Fibroblast of skin of left biceps (primary cell): ENCODE measurements around the gene KIF16B.

Experiments used
- DNase-seq, 2 experiments: peaks; one replicate each; pipeline ENCODE4 v3.0.0-alpha.2; 2013; ENCODE audit warnings: low read depth in 2 of 2

The KIF16B gene

GRCh38 chr20:16352751-16353416, 220.4 kb downstream of the KIF16B start:
- DNase-seq = no peak

DNA sequence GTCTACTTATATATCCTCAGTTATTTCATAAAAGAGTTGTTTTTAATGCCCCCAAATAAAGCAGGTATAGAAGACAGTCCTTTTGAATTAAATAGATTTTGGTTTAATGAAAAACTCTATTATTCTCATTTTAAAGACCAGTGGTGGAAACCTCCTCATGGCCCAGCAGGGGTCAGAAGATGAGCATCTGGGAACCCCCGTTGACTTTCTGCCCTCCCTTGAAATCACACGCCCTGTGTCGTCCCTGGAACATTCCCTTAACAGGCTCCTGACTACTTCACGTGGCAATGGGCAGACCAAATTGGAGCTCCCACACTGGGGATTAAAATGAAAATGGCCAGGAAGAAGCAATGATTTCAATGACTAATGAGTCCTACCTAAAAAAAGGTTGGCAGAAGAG, 220.9 kb downstream of the KIF16B start:
- no peak for DNase-seq

GRCh38 chr20:16351415-16351814, 221.8 kb downstream of the KIF16B start:
- no peak for DNase-seq

DNA sequence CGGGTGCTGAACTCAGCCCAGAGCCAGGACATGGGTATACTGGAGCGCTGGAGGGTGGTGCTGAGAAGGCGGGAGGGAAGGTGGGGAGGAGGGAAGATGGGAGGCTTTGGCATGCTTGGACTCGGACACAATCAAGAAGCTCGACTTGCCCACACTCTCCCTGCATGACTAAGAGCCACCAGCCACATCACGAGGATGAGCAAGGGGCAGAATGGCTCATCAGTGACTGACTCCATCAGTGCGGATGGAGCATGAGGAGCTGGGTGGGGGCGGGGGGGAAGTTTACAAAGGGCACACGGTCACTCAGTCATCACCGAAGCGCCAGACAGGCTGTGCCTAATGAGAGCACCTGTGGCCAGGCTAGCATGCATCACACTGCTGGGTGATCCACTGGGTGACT, 222.8 kb downstream of the KIF16B start:
- DNase-seq = no peak

DNA sequence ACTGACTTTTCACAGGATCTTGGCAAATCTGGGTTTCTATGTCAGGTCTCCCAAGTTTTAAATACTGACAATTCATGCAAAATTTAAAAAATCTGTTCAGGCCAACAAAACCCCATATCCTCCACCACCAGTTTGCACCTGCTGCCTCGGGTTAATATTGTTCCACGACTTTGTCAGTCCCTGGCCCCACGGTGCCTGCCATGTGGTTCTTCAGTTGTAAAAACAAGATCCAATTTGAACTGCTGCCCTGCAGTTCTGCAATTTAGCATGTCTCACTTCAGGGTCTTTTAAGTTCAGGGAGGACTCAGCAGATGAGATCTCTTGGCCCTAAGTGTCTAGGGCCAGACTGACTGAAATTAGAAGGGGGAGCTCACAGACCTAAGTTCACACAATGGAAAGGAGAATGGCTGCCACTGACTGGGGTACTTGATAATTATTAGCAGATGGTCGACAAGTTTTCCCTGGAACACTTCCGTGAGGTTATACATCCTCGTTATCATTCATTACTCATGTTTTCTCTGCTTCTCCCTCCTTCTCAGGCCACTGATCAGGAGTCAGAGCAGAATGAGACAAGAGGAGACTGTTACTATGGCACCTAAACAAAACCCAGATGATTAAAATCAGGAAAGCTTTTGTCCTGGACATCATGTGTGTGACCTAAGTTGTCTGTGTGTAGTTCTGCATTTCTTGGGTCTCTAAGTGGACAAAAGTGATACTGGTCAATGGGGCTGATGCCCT, 223.6 kb downstream of the KIF16B start:
- DNase-seq = peak; percentile 21 to 25

- no peak for DNase-seq
Observed at GRCh38 chr20:16346956-16347355, 226.3 kb downstream of the KIF16B start.

- no peak for DNase-seq
Observed at GRCh38 chr20:16337707-16338106, 235.5 kb downstream of the KIF16B start.

GRCh38 chr20:16327606-16328005, 245.6 kb downstream of the KIF16B start:
- no peak for DNase-seq

DNA sequence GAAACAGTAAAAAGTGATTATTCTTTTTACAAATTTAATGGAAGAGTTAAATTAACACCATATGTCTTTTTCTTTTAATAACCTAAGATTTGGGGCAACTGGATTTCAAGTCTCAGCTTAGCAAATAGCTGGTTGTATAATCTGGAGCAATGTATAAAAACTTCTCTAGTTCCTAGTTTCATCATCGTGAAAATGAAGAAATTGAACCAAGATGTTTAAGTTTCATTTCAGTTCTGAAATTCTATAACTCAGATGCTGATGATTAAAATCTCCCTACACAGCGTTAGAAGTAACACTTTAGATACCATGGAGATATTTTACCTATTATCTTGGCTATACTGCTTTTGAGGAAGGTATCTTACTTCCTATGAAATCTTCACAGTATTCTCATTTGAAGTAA, 252.0 kb downstream of the KIF16B start:
- DNase-seq = no peak

GRCh38 chr20:16317445-16318362, 255.5 kb downstream of the KIF16B start:
- no peak for DNase-seq

DNA sequence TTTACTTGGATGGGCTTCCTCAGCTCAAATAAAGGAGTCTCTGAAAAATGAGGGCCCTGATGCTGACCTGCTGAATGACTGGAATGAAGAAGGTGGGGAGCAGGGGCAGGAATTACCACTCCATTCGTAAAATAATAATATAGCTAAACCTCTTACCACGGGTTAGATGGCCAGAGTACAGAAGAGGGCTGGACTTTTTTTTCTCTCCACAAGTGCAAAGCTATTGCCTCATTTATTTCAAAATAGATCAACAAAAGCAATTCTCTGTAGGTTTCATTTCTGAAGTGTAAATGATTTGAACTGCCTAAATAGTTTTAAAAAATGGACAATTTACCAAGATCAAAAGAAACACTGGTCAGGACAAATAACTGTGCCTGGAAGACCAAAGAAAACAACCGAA, 256.7 kb downstream of the KIF16B start:
- no peak for DNase-seq

DNA sequence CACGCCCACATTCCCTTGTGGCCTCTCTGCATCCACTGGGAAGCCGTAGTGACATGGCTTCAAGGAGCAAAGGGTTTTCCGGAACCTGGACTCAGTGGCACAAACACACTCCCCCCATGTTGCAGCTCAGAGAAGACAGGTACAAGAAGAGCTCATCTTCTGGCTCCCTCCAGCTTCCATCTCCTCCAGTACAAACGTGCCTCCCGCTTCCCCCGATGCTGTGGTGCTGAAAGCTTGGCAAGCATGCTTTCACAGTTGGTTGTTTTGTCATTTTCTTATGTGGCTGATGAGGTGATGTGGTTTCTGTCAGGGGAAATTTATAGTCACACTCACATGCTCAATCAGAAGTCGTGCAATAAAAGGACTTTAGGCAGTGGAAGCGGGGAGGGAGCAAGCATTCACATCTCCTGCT, 258.5 kb downstream of the KIF16B start:
- no peak for DNase-seq

- DNase-seq = no peak
Observed at GRCh38 chr20:16314320-16314719, 258.9 kb downstream of the KIF16B start.

GRCh38 chr20:16313917-16314316, 259.3 kb downstream of the KIF16B start:
- no peak for DNase-seq

DNA sequence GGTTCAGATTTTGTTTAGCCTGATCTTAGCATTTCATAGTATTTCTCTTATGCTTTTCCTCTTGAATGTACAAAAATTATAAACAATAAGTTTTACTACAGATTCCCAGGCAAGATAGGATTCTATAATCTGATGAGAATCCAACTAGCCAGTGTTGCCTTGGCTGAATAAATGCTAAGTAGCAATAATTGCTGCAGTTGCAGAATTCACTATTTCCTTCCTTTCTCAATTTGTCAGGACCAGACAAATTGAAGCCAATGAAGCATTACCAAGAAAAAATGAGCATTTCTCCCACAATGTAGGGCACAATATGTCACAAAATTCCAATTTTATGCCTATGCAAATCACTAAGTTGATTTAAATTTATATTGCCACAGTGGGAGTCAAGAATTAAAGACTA, 260.2 kb downstream of the KIF16B start:
- DNase-seq = no peak

- peak; percentile 2 to 6 for DNase-seq
Observed at GRCh38 chr20:16311756-16312155, 261.5 kb downstream of the KIF16B start.

DNA sequence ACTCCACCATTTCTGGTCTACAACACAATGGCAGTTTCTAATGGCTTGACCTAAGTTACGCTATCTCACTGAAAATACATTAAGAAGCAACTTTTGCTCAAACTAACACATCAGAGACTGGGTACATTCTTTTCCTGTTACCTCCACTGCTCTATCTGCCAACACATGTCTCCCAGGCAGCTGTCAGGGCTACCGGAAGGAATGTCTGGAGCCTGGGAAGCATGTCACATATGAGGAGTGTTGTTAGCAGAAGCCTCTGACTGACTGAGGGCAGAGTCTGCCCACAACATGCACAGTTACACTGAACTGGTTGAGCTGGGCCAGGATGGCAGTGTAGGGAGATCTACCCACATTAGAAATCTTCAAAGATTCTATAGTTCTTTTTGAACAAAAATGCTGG, 264.5 kb downstream of the KIF16B start:
- no peak for DNase-seq

GRCh38 chr20:16302818-16303217, 270.4 kb downstream of the KIF16B start:
- DNase-seq = no peak

DNA sequence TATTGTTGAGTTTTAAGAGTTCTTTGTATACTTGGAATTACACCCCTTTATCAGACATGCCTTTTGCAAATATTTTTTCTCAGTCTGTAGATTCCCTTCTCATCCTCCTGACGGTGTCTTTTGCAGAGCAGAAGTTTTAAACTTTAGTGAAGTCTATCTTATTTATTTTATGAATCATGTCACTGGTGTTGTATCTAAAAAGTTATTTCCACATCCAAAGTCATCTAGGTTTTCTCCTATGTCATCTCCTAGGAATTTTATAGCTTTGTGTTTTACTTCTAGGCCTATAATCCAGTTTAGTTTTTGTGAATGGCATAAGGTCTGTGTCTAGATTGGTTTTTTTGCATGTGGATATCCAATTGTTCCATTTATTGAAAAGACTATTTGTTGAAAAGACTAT, 271.3 kb downstream of the KIF16B start:
- no peak for DNase-seq

DNA sequence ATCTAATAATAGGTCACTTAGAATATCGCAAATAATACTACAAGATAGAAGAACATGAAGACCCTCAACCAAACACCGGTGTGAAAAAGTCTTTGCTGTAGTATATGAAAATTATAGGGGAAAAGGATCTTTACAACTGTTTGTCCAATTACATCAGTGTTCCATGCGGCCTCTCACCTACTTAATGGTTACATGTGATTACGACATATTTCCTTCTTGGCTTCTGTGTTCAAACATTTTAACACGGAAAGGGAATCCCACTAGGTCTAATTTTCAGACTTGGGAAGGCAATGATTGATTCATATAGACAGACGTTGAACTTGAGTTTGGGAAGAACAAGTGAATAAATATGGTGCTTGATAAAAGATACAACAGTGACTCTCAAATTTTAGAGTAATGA, 273.4 kb downstream of the KIF16B start:
- no peak for DNase-seq

GRCh38 chr20:16296931-16297330, 276.3 kb downstream of the KIF16B start:
- no peak for DNase-seq

DNA sequence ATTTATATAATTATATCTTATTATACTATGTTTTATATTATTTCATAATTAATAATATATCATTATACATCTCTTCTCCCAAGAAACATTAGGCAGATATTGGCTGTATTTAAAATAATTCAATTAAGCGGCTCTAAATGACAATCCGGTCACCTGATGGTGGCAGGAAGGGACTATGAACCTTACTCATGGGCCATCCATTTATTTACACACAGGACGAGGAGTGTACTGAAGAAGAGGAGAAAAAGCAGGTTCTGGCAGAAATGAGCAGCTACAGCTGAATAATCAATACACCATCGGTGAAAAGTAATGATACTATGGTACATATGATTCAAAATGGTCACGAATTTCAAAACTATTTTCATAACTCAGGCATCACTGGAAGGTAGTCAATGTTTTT, 277.7 kb downstream of the KIF16B start:
- DNase-seq = no peak

GRCh38 chr20:16293590-16293989, 279.7 kb downstream of the KIF16B start:
- DNase-seq = no peak
